ACC112 (cell line): ENCODE results near the gene FAM72D.
A peak's percentile ranks its signal among the peaks of the same experiment; 100 is the strongest.
"Not testable (repeated sequence)": the region's sequence is repeated elsewhere in the genome, so short reads cannot be mapped to it uniquely, and the experiment has no call there.

ENCODE experiments used
- H2AFZ ChIP-seq: fragments of 200-600 bp; sonication (generic); one replicate; pipeline ENCODE4 v1.6.0; 2017; ENCODE audit warnings: antibody characterized with exemption, low read length; ENCODE audit not compliant: unreplicated experiment
- H3K27ac ChIP-seq: fragments of 200-600 bp; sonication (generic); 2 replicates; pipeline ENCODE4 v1.5.1; 2014; ENCODE audit warnings: low read depth, mild to moderate bottlenecking, antibody characterized with exemption, low read length, moderate library complexity
- H3K27me3 ChIP-seq: fragments of 200-600 bp; sonication (generic); 2 replicates; pipeline ENCODE4 v1.6.1; 2014; ENCODE audit warnings: mild to moderate bottlenecking, antibody characterized with exemption, low read length, moderate library complexity, mixed read lengths; ENCODE audit not compliant: insufficient read depth
- H3K36me3 ChIP-seq: fragments of 200-600 bp; sonication (generic); 2 replicates; pipeline ENCODE4 v1.6.1; 2016; ENCODE audit warnings: mild to moderate bottlenecking, antibody characterized with exemption, low read length, moderate library complexity, mixed read lengths; ENCODE audit not compliant: insufficient read depth
- H3K4me1 ChIP-seq: fragments of 200-600 bp; sonication (generic); one replicate; pipeline ENCODE4 v1.6.1; 2016; ENCODE audit warnings: low read length, mixed read lengths; ENCODE audit not compliant: insufficient read depth, unreplicated experiment, control insufficient read depth
- H3K4me3 ChIP-seq: fragments of 200-600 bp; sonication (generic); 2 replicates; pipeline ENCODE4 v1.5.1; 2014; ENCODE audit warnings: mild to moderate bottlenecking, low read depth, low read length
- H3K79me2 ChIP-seq: fragments of 200-600 bp; sonication (generic); one replicate; pipeline ENCODE4 v1.6.0; 2016; ENCODE audit warnings: low read length; ENCODE audit not compliant: control insufficient read depth, unreplicated experiment, insufficient read depth

FAM72D gene

GRCh38 chr1:145095284-145096057 is at the start of gene FAM72D, which contains the start of gene SRGAP2B:
Gene FAM72D, plus strand, starts transcription at chr1:145095974. Its CDS starts 874 bp downstream, at chr1:145096848.
Gene SRGAP2B, minus strand, starts transcription at chr1:145095328. Its CDS starts 2,427 bp downstream, at chr1:145092901.
- H3K27me3 ChIP-seq, H3K36me3 ChIP-seq, H2AFZ ChIP-seq, H3K79me2 ChIP-seq, H3K27ac ChIP-seq, H3K4me1 ChIP-seq: not testable (repeated sequence)
- H3K4me3 ChIP-seq, result peak within 1 kb of the TSS; percentile 63

- not testable (repeated sequence) for H3K79me2 ChIP-seq, H3K27ac ChIP-seq, H3K27me3 ChIP-seq, H3K4me3 ChIP-seq, H3K36me3 ChIP-seq, H3K4me1 ChIP-seq, H2AFZ ChIP-seq
These were observed 48.2 kb upstream of the FAM72D start for GRCh38 chr1:145047553-145047952.

GRCh38 chr1:145048181-145048856 is 47.5 kb upstream of the FAM72D start:
- H3K27me3 ChIP-seq, H3K4me1 ChIP-seq, H3K36me3 ChIP-seq, H3K27ac ChIP-seq, H2AFZ ChIP-seq, H3K79me2 ChIP-seq, H3K4me3 ChIP-seq: not testable (repeated sequence)

- H3K79me2 ChIP-seq, H2AFZ ChIP-seq, H3K4me1 ChIP-seq, H3K27ac ChIP-seq, H3K36me3 ChIP-seq, H3K4me3 ChIP-seq, H3K27me3 ChIP-seq: not testable (repeated sequence)
These were observed 43.6 kb upstream of the FAM72D start for GRCh38 chr1:145052019-145052776.

GRCh38 chr1:145053428-145053827 is 42.3 kb upstream of the FAM72D start:
- not testable (repeated sequence) for H3K4me3 ChIP-seq, H3K27ac ChIP-seq, H3K79me2 ChIP-seq, H2AFZ ChIP-seq, H3K27me3 ChIP-seq, H3K36me3 ChIP-seq, H3K4me1 ChIP-seq

- H3K27me3 ChIP-seq, H2AFZ ChIP-seq, H3K4me1 ChIP-seq, H3K4me3 ChIP-seq, H3K27ac ChIP-seq, H3K36me3 ChIP-seq, H3K79me2 ChIP-seq: not testable (repeated sequence)
These were observed 40.5 kb upstream of the FAM72D start for GRCh38 chr1:145055217-145055760.

- not testable (repeated sequence) for H2AFZ ChIP-seq, H3K79me2 ChIP-seq, H3K27me3 ChIP-seq, H3K4me3 ChIP-seq, H3K27ac ChIP-seq, H3K4me1 ChIP-seq, H3K36me3 ChIP-seq
These were observed 37.6 kb upstream of the FAM72D start for GRCh38 chr1:145058184-145058583.

GRCh38 chr1:145063285-145063684 is 32.5 kb upstream of the FAM72D start:
- H3K36me3 ChIP-seq, H3K4me3 ChIP-seq, H2AFZ ChIP-seq, H3K27ac ChIP-seq, H3K27me3 ChIP-seq, H3K4me1 ChIP-seq, H3K79me2 ChIP-seq: not testable (repeated sequence)

- H3K4me1 ChIP-seq, H3K27ac ChIP-seq, H3K27me3 ChIP-seq, H2AFZ ChIP-seq, H3K4me3 ChIP-seq, H3K36me3 ChIP-seq, H3K79me2 ChIP-seq: not testable (repeated sequence)
These were observed 31.7 kb upstream of the FAM72D start for GRCh38 chr1:145063941-145064648.

- H2AFZ ChIP-seq, H3K4me3 ChIP-seq, H3K27me3 ChIP-seq, H3K36me3 ChIP-seq, H3K79me2 ChIP-seq, H3K27ac ChIP-seq, H3K4me1 ChIP-seq: not testable (repeated sequence)
These were observed 30.5 kb upstream of the FAM72D start for GRCh38 chr1:145065194-145065826.
